Renal cortex interstitium (tissue), 15 donors: ENCODE results near the gene IGFL4. TPM values are rescaled to one million over a fixed set of nuclear protein-coding genes. Genes with fewer than 3 reads are reported as not detected.

Experiments
- DNase-seq, 11 donors: peaks; one replicate each; pipeline ENCODE4 v3.0.0-alpha.2; 2013; ENCODE audit warnings: low read depth in 9 of 11, low spot score in 4 of 11; ENCODE audit errors: extremely low read depth in 1 of 11
- long read RNA-seq, 16 experiments: transcript quantifications; one replicate each; lab custom pipeline, GENCODE V29; 2026
- polyA plus RNA-seq, 3 donors: library from polyadenylated mRNA; unstranded; fragments of 120-200 nt; gene quantifications; one replicate each; pipeline ENCODE4 v1.2.1, GENCODE V29; 2013; ENCODE audit not compliant: insufficient read length in 3 of 3

IGFL4 gene
- polyA plus RNA-seq = under 1 TPM; 0.37 to 0.88 (median 0.37) TPM
- long read RNA-seq, donor 1 = 0 reads
- long read RNA-seq, donor 2 = 0 reads
- long read RNA-seq, donor 3 = 0 reads
- long read RNA-seq, donor 4 = 0 reads
- long read RNA-seq, donor 5 = 0 reads
- long read RNA-seq, donor 6 = 0 reads
- long read RNA-seq, donor 7 = 0 reads
- long read RNA-seq, donor 8 = 0 reads
- long read RNA-seq, donor 9 = 0 reads
- long read RNA-seq, donor 10 = 0 reads
- long read RNA-seq, donor 11 = 0 reads
- long read RNA-seq, donor 12 = 0 reads
- long read RNA-seq, donor 13 = 0 reads
- long read RNA-seq, donor 14 = 0 reads
- long read RNA-seq, donor 15 = 0 reads
- long read RNA-seq, donor 16 = 0 reads

DNA sequence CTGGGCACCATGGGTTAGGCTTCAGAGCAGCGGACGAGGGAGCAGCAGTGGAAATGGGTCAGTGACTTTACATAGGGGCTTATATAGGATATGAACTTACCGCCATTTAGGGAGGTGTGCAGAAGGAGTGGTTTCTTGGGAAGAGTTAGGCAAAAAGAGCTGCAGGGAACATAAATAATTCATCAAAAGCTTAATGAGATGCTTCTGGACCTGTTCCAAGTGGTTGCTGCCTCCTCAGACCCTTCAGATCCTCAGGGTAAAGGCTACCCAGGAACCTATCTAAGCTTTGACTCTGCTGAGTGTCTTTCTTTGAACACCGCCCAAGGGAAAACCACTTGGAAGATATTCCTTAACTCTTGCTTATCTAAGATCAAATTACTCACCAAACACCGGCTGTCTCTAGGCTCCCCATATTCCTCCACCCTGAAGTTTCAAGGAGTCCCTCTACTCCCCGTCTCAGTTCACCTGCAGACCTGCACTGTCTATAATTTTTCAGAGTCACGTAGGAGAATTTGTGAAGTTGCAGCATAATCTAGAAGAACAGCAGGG lies at the start of gene IGFL4:
Gene IGFL4 (minus strand): TSS at position 51 of the 549 bp plus-strand sequence. CDS start 40 bp downstream, at position 11.
- peak in 2 of 11 donors; percentile 36 for DNase-seq

DNA sequence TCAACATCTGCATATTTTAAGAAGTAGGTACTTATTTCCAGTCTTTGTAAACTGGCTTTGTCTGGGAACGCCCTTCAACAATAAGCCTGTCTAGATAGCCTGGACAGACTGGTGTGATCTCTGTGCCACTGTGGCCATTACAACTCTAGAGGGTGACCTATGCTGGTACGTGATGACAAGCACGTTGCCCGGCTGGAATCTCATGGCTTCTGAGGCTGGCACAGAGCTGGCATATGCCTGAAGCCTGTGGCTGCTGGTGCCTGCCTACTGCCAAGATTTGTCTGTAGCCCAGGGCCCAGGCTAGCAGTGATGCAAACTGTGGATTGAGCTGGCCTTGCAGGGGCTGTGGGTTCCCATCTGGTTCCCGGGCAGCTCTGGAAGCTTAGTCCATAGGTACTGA lies 49.6 kb upstream of the IGFL4 start:
- no peak for DNase-seq

DNA sequence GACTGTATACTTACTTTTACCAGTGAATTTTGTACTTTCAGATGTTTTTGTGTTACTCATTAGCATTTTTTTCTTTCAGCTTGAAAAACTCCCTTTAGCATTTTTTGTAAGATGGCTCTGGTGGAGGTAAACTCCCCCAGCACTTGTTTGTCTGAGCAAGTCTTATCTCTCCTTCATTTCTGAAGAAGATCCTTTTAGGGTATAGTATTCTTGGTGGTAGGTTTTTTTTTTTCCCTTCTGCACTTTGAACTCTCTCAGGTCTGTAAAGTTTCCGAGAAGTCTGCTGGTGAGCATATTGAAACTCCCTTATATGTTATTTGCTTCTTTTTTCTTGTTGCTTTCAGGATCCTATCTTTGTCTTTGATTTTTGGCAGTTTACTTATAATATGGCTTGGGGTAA lies 48.6 kb upstream of the IGFL4 start:
- no peak for DNase-seq

DNA sequence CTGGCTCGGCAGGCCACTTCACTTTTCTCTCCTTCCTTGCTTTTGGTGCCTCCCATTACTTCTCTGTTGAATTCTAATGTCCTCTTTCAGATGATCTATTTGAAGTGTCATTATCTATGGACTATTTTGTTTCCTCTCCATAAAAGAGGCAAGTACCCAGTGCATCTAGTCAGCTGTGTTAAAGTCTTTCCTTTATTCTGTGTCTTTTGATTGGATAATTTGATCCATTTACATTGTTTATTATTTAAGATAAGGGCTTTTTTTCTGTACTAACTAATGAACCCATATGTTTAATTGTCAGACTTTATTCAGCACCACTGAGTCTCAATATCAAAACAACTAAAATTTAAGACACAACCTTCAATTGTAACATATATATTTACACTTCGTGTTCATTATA lies 47.3 kb upstream of the IGFL4 start:
- DNase-seq = no peak

DNA sequence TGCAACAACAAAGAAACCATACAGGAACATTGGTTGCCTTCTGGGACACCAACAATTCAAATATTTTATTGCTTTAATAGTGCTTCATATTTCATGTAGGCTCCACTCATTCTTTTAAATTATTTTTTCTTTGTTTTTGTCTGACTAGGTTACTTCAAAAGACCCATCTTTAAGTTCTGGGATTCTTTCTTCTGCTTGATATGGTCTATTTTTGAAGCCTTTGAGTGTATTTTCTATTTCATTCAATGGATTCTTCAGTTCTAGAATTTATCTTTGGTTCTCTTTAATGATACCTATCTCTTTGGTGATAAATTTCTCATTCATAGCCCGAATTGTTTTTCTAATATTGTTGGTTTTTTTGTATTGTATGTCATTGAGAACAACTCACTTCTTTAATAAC lies 45.1 kb upstream of the IGFL4 start:
- no peak for DNase-seq

DNA sequence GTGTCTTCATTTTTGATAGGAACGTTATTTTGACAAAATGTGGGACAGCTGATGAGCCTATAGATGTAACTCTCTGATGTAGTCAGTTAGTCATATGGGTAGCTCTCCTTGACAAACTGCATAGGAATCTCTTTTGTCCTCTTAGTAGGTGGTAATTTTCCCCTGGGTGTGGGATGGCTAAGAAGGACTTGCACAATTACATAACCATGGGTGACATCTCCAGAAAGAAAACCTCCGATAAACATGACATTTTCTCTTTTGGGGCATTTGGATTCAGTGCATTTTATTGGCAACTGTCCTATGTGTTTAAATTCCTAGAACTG lies 41.9 kb upstream of the IGFL4 start:
- no peak for DNase-seq

DNA sequence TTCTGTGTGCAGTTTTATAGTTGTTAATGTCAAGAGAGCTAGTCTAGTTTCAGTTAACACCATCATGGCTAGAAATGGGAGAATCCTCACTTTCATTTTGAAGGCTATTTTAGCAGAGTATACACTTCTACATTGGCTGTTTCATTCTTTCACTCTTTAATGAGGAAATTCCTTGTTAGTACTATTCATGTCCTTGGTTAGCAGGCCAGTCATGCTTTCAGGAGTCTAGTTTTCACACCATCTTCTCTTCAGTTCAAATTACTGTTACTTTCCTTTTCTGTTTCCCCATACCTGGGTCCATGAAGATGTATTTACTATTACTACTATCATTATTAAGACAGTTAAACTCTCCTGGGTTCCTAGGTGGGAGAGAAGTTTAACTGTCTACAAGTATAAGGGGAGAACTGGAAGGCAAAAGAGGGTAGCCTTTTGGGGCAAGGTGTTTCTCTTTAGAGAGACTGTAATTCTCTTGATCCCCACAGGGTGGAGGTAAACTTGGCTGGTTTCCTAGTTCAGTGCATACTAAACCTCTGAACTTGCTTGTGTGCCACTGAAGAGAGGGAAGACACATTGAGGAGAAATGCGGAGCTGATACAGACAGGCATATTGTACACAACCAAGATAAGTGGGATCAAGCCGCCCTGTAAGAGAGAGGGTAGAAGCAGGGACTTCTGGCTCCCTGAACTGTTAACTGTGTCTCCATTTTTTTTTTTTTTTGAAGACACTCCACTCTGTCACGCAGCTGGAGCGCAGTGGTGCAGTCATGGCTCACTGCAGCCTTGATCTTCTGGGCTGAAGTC lies 41.3 kb upstream of the IGFL4 start:
- peak in 2 of 11 donors; percentile 25 to 26 for DNase-seq

DNA sequence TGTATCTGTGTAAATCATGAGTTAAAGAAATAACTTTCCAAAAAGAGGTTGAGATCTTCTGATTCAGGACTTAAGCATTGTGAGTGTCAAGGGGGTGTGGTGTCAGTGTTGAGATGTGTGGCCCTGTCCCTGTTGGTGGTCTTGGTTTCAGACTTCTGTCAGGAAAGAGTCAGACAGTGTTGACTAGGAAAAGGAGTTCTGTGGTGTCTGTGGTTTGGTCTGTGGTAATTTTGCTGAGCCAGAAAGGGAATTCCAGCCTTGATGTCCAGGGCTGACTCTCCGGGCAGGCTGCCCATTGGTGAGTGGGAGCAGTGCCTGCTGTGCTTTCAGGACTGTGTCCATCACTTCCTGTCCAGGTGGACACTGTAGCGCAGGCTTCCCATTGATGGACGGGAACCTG lies 39.8 kb upstream of the IGFL4 start:
- no peak for DNase-seq

DNA sequence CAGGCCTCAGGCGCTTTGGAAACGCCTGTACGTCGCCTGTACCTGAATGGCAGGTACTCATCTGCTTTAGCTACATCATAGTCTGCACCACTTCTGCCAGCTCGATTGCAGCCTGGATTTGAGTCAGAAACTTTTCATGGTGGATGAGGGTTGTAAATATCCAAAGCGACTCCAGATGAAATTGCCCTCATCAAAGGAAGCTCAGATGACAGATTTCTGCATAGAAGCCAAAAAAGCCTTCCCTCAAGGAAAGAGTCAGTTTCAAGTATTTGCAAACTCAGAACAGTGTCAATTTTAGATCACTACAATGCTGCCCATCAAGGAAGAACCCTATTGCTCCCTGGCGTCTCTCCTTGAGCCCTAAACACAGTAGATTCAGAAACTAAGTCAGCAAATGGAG lies 38.8 kb upstream of the IGFL4 start:
- DNase-seq = no peak

DNA sequence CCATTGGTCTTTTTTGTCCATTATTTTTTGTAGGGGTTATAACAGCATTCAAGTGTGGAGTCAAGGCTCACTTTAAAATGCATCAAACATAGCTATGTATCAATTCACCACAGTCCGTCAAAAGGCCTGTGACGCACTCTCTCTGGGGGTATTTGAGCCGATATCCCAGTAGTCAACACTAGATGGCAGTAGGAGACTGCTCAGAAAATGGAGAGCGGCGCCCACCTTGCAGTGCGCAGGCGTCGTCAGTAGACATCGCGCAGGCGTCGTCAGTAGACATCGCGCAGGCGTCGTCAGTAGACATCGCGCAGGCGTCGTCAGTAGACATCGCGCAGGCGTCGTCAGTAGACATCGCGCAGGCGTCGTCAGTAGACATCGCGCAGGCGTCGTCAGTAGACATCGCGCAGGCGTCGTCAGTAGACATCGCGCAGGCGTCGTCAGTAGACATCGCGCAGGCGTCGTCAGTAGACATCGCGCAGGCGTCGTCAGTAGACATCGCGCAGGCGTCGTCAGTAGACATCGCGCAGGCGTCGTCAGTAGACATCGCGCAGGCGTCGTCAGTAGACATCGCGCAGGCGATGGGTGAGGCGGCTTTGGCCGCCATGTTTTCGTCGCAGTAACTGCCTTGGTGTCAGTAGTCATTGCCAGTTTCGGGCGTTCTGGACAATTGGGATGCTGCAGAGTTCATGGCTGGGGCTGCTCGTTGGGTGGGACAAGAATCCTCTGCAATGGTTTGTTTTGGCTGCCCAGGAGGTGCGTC lies 38.0 kb upstream of the IGFL4 start:
- peak in 7 of 11 donors; percentile 23 to 67 (median 36) for DNase-seq

DNA sequence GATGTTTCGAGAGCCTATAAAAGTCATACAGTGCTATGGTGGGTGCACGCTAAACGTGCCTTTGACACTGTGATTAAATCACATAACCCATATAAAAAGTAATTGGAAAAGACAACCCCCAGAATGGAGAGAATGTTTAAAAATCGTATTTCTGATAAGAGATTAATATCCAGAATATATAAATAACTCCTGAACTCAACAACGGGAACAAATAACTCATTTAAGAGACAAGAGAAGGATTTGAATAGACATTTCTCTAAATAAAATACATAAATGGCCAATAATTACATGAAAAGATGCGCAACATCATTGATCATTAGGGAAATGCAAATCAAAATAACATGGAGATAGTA lies 37.0 kb upstream of the IGFL4 start:
- DNase-seq = no peak

DNA sequence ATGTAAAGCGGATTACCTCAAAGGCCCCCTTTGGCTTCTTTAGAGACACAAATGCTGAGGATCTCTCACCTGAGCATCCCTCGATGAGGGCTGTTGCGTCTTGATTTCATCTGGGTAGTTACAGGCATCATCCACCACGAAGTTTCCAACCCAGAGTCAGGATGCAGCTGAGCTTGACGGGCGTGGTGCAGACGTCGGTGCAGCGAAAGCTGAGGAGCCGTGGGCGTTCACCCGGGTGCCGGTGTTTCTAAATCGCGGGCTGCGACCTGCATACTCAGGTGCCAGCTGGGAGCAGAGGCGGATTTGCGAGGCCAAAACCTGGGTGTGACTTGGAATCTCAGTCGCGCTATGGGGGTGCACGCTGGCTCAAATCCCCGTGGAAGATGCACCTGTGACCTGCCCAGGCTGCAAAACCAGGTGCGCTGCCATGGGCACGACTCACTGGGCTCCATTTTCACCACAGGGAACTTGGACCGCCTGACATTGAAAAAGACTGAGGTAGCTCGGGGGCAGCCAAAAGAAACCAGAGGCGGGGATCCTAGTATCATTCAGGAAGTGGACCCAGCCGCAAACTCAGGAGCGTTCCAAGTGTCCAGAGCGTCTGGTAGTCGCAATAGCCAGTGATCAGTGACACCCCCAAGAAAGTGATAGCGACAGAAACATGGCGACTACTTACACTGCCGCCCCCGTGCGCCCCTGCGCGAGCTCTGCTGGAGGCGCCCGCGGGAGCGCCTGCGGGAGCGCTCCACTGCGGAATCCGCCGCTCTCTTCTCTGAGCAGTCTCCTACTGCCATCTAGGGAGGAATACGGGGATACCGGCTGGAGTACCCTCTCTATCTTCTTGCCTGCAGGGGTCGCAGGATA lies 36.4 kb upstream of the IGFL4 start:
- DNase-seq = peak; percentile 50 to 80 (median 62)

DNA sequence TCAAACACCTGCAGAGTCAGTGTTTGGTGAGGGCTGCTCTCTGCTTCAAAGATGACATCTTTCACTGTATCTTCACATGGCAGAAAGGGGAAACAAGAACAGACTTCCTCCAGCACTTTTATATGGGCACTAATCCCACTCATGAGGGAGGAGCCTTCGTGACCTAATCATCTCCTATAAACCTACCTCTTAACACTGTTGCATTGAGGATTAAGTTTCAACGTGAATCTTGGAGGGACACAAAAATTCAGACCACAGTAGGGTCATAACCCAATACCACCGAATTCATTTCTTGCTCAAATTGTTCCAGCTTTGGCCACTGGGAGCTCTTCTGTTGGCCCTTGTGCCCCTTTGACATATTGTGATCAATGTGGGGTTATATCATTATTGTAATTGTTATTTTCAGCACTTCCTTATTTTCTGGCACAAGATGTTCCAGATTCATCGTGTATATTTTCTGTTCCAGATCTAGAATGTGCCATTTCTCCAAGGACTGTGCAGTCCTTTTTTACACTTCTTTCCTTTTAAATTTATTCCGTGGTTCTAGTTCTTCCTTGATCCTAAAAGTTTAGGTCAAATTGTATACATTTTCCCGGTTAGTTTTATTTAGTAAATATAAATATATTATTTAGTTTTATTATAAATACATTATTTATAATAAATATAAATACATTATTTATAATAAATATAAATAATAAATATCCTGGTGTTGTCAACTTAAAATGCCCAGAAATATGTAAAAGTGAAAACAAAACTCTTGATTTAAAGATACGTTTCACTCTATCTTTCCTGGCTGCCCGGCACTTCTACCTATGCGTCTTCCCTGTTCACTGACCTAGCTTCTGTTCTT lies 35.5 kb upstream of the IGFL4 start:
- DNase-seq = no peak

DNA sequence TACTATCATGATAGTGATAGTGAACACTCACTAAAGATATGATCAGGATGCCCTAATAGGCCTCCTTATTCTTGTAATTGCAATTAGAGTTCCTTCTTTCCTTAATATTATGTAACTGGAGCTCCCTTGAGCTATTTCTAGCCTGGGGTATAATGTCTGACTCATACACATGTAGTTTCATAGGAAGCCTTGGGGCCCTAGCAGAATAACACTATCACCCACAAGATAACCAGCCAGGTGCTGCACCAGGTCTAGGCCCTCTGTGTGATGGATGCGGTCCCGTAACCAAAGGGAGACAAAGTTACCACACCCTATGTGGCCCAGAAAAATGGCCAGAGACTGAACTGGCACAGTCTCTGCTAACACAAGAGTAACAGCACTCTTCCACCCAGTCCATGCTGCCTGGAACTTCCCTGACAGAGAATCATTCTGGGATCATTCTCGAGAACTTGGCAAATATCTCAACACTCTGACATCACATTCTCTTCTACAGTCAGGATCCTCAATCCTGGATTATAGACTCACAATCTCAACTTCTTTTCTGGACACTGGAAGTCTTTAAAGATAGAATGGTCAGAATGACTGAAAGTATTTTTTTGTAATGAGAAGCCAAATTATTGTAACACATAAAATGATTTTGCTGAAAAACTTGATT lies 32.6 kb upstream of the IGFL4 start:
- no peak for DNase-seq

DNA sequence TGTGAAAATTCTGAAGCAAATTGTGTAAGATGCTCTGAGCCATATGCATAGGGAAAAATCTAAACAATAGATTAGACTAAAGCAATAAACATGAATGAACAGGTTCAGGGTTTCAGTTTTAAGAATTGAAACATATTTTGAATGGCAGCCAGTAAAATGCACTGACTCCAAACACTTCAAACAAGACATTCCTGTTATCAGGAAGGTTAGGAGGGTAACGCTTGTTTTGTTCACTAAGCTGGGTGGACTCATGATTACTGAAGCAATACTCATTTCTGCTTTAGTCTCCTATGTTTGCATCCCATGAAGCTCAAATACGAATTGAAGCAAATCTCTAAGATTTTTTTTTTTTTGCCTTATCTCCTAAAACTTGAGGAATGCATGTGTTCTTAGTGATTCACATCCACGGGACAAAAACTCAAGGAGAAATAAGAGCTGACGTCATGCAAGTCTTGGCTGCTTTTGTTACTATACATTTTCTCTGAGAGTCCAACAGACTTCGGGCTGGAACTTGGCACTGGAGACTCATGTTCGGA lies 29.1 kb upstream of the IGFL4 start:
- no peak for DNase-seq

DNA sequence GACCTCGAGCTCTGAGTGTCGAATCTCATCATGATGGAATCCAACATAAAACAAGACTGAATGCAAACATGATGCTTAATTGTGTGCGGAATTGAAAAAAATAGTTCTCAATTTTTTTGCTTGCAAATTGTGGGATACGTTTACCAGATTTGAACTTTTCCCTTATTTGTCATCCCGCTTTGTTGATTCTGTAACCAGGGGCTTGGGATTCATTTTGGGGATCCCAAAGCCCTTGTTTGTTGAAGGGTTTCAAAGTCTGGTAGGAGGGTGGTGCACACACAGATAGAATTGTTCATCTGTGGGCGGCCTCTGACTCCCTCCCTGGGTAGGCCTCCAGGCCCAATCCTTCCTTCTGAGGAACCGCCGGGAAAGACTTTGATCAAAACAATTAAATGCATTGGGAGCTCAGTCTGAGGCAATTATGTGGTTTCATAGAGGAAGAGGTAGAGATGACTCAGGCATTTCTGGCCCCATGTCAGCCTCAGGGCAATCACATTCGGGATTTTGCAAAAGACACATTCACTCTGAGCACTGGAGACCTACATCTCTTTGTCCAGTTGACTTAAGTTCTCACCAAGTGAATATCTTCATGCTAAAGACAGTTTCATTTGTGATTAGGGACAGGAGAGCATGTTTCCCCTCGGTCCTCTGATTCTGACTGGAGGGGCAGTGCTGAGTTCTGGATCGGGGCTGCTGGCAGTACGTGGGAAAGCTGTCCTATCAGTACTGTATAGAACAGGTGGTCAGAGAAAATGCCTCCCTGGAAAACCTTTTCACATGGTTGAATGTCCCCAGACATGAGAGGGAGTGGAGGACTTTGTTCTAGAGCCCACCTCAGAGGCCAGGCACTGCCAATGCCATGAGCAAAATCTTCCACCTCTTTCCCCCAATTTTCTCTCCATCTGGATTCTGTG lies 27.8 kb upstream of the IGFL4 start:
- DNase-seq = no peak
